ENCODE results near the gene RABL2A. TPM values are rescaled to one million over a fixed set of nuclear protein-coding genes. Genes with fewer than 3 reads are reported as not detected.

Gene RABL2A
- 1.3 and 5.3 TPM in 2 replicates for total RNA-seq

GRCh38 chr2:113626616-113627330 is at the start of gene RABL2A:
RABL2A (plus strand) TSS chr2:113627266; CDS start chr2:113628607, 1,341 bp downstream.

Other genes with a start within 250 kb of the RABL2A start
- gene ZNG1B, start 189.6 kb upstream of the RABL2A start, total RNA-seq: 9.6 and 17.3 TPM in 2 replicates
- gene FOXD4L1, start 128.6 kb upstream of the RABL2A start, total RNA-seq: under 0.01 and 0.16 TPM in 2 replicates
- gene SLC35F5, start 129.4 kb downstream of the RABL2A start, total RNA-seq: 34.5 and 49.3 TPM in 2 replicates